Renal cortical epithelial cell (primary cell): ENCODE measurements around the gene AKAP14. TPM values are rescaled to one million over a fixed set of nuclear protein-coding genes. Genes with fewer than 3 reads are reported as not detected.
"Not testable (repeated sequence)": the region's sequence is repeated elsewhere in the genome, so short reads cannot be mapped to it uniquely, and the experiment has no call there.

Experiments
- DNase-seq: peaks from one replicate; pipeline ENCODE4 v3.0.0-alpha.2; 2011; ENCODE audit warnings: low read depth
- total RNA-seq: library from RNA; depleted of rRNA; stranded (reverse); fragments of >200 nt; gene quantifications from 2 replicates; pipeline ENCODE4 v1.2.3, GENCODE V29; 2014

Gene AKAP14
- not detected in 2 replicates for total RNA-seq

GRCh38 chrX:119895843-119896326, at the start of gene AKAP14:
Gene AKAP14, plus strand, starts transcription at chrX:119895893. Its CDS starts 7,331 bp downstream, at chrX:119903224.
- DNase-seq: no peak

DNA sequence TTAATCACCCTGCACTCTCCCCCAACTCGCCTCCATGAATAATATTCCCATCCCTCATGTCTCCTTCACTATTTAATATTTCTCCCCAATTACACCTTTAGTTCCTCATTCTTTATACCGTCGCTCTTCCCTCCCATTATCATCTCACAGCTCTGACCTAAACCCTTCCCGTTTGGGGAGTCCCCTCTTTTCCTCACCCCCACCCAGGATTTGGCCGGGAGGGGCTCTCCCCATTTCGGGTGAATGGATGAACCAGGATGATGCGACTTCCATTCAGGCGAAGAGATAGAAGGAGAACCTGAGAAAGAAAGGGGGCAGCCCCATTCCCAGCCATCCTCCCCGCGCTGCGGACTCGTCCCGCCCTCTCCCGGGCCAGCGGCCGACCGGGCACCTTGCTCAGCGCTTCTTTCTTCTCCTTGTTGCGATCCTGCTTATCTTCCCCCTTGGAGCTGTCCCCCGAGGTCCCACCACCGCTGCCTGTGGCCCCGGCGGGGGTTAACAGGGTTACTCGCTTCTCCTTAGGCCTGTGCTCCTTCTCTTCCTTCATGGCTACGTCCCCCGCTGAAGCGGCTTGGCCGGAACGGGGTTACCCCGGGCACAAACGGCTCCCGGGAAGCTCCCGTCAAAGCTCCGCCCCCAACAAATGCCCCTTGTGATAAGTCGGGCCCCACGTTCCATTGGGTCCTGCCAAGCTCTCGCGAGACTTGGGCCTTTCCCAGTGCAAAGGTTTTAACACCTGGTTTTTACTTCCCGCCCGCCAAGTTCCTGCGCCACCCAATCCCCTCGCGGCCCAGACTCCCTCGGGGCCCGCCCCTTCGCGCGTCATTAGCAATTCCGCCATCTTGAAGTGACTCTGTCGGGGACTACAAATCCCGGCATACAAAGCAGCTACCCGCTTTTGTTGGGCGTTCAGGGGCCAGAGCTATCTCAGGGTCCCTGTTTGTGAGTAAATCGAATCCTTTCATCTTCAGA, 43.0 kb upstream of the AKAP14 start, which contains the start of gene UPF3B:
Gene UPF3B (minus strand): TSS at position 582 of the 972 bp plus-strand sequence. CDS start 35 bp downstream, at position 547.
- DNase-seq: peak; percentile 96

DNA sequence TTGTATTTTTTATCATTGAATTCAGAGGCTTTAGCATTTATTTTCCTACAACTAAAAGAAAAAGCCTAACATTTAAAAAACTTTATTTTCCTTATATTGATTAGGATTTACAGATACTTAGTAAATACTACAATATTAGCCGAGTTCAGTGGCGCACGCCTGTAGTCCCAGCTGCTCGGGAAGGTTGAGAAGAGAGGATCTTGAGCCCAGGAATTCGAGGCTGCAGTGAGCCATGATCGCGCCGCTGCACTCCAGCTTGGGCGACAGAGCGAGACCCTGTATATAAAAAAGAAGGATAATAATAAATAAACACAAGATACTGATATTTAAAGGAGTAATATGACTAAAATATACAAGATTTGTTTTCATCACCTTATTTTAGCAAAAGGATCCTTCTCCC, 42.2 kb upstream of the AKAP14 start:
- peak; percentile 3 for DNase-seq

- peak; percentile 11 for DNase-seq
Measured at GRCh38 chrX:119870626-119871131, 25.0 kb upstream of the AKAP14 start.

DNA sequence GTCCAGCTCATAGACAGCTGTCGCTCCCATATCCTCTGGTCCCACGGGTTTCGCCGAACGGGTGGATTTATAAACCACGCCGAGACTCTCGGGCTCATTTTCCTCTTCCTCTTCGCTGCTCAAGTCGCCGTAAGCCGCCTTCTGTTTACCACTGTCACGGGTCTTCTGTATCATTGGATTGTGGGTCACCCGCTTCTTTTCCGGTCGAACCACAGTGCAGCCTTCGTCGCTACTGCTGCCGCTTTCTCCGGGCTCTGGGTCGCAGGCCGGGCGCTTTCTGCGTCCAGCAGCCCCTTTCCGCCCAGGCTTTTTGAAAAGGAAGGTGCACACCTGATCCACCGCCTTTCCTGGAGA, 24.5 kb upstream of the AKAP14 start:
- DNase-seq: peak; percentile 2

DNA sequence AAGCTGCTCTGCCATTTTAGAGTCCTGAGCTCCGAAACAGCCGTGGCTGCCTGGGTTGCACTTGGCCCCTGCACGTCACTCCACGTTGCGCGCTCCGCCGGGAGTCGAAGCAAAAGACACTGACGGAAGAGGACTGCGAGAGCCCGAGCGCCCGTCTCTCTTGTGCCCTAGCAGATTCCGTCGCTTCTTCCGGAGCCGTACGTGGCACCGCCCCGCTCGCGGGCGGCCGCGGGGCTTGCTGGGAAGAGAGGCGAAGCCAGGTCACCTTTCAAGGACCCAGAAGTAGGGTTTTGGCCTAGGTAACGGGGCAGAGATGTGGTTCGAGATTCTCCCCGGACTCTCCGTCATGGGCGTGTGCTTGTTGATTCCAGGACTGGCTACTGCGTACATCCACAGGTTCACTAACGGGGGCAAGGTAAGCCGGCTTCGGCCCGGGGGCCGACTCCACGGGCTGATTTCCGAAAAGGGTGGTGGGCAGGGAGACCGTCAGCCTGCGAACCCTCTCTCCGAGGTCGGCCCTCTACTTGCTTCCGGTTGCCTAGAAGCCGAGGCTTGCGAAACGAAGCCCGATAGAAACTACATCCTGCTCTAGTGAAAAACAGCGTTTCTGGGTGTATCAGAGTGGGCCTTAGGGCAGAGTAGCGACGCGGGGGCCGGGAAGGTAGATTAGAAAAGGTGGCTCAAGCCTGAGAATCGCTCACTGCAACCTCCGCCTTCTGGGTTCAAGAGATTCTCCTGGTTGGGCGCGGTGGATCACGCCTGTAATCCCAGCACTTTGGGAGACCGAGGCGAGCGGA, 23.9 kb upstream of the AKAP14 start, which contains the start of the genes NDUFA1 and RNF113A:
Gene NDUFA1 (plus strand): TSS at position 234 of the 797 bp plus-strand sequence. CDS start 80 bp downstream, at position 314.
Gene RNF113A (minus strand): TSS at position 135 of the 797 bp plus-strand sequence. CDS start 120 bp downstream, at position 15.
- peak; percentile 75 for DNase-seq

GRCh38 chrX:119878740-119879139, 17.0 kb upstream of the AKAP14 start:
- DNase-seq: no peak

GRCh38 chrX:119880076-119880475, 15.6 kb upstream of the AKAP14 start:
- DNase-seq: peak; percentile 6

DNA sequence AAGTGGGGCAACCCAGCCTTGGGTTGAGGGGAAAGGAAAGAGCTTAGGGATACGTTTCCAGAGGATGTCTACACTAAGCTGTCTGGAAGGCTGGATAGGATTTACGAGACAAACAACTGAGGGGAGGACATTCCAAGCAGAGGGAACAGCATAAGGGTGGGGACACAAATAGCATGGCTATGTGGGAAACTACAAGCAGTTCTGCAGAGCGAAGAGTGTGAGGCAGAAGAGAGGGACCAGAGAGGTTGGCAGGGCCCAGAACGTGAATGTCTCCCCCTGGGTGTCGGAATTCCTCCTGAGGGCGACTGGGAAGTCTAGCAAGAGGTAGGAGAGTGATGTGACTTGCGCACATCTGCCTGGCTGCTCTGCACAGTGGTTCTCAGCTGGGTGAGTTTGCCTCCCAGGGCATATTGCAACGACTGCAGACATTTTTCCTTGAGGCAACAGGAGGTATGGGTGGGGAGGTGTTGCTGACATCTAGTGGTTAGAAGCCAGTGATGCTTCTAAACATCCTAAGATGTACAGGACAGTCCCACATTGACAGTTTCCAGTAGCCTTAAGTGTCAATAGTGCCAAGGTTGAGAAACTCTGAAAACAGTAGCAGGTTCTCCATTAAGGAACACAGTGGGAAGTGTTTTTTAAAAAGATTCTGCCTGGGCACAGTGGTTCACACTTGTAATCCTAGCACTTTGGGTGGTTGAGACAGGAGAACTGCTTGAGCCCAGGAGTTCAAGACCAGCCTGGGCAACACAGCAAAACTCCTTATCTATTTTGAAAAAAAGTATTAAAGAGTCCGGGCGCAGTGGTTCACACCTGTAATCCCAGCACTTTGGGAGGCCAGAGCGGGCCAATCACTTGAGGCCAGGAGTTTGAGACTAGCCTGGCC, 14.9 kb upstream of the AKAP14 start:
- DNase-seq: peak; percentile 57

DNA sequence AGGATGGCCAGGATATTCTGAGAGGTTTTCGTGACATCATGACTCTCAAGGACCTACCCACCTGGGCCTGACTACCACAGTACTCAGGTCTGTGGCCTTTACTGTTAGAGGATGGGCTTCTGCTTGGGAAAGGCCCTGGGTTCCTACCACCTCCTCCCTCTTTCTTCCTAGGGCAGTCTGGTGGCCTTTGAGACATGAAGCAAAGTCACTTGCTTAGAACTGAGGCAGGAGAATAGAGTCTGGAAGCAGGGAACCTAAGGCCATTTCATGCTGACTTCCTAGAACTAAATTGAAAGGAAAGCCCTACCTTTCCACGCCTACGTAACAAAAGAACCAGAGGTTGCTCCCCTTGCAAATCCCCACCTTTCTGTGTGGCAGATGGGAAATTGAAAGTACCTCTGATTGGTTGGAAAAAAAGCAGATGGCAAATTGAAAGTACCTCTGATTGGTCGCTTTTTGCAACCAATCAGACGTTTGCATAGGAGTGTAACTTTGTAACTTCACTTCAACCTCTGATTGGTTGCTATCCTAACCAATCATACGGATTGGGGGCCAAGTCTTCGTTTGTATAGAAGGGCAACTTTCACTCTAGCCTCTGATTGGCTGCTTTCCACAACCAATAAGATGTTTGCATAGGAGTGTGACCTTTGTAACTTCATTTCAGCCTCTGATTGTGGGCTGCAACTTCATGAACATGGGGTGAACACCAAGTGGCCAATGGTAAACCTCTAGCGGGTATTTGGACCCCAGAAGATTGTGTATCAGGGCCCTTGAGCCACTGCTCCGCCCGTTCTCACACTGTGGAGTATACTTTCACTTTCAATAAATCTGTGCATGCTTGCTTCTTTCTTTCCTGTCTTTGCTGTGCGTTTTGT, 9.9 kb upstream of the AKAP14 start:
- no peak for DNase-seq

- DNase-seq: peak; percentile 16
Measured at GRCh38 chrX:119887721-119888425, 7.8 kb upstream of the AKAP14 start.

DNA sequence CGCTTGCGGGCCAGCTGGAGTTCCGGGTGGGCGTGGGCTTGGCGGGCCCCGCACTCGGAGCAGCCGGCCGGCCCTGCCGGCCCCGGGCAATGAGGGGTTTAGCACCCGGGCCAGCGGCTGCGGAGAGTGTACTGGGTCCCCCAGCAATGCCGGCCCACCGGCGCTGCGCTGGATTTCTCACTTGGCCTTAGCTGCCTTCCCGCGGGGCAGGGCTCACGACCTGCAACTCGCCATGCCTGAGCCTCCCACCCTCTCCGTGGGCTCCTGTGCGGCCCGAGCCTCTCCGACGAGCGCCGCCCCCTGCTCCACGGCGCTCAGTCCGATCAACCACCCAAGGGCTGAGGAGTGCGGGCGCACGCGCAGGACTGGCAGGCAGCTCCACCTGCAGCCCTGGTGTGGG, 5.1 kb upstream of the AKAP14 start:
- not testable (repeated sequence) for DNase-seq

- not testable (repeated sequence) for DNase-seq
Measured at GRCh38 chrX:119891961-119892692, 3.6 kb upstream of the AKAP14 start.

DNA sequence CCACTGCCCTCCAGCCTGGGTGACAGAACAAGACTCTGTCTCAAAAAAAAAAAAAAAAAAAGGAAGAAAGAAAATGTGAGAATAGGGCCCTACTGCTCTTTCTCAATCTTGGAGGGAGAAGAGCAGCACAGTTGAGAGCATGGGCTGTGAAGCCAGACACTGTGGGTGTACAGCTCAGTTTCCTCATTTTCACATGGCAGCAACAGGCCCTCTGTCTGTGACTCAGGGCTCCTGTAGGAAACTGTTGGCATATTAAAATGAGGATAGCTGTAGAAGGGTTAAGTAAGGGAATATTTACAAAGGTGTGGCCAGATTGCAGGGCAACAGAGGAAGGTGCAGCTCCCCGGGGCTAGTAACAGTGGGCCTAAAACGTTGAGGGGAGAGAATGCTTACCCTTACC, 3.4 kb downstream of the AKAP14 start:
- peak; percentile 6 for DNase-seq

DNA sequence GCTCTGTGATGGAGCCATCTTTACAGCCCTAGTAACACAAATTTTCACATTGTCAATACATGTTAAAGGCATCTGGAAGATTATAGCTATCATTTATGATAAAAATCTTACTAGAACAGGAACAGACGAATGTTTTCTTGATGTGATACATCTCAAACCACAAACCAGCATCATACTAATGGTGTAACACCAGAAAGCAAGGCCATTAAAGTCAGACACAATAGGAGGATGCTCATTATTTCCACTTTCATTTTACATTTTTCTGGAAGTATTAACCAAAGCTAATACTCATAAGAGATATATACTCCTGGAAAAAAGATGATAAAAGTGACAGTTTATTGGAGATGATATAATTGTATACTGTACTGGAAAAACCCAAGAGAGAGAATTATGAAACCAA, 5.3 kb downstream of the AKAP14 start:
- DNase-seq: no peak

GRCh38 chrX:119916310-119916709, 20.6 kb downstream of the AKAP14 start:
- DNase-seq: no peak

- DNase-seq: no peak
Measured at GRCh38 chrX:119917877-119918276, 22.2 kb downstream of the AKAP14 start.

- no peak for DNase-seq
Measured at GRCh38 chrX:119919835-119920585, 24.3 kb downstream of the AKAP14 start.
